Measurements from ENCODE around the gene NR5A2.

The NR5A2 gene

GRCh38 chr1:200048244-200048643, 20.7 kb downstream of the NR5A2 start:
- TF ChIP-seq SIN3A (IDR thresholded peaks at IDR 0.05; ENCODE audit: borderline replicate concordance, insufficient read depth, low read length) (no peak), FOXP2 (optimal IDR thresholded peaks at IDR 0.05; ENCODE audit: borderline replicate concordance, extremely low read depth, extremely low read length, insufficient read depth) (no peak), TAF1 (IDR thresholded peaks at IDR 0.05; ENCODE audit: borderline replicate concordance, insufficient read depth, low read length) (no peak), POLR2AphosphoS5 (IDR thresholded peaks at IDR 0.05; ENCODE audit: low read depth, low read length) (no peak)
- TF ChIP-seq, protein P1, sequence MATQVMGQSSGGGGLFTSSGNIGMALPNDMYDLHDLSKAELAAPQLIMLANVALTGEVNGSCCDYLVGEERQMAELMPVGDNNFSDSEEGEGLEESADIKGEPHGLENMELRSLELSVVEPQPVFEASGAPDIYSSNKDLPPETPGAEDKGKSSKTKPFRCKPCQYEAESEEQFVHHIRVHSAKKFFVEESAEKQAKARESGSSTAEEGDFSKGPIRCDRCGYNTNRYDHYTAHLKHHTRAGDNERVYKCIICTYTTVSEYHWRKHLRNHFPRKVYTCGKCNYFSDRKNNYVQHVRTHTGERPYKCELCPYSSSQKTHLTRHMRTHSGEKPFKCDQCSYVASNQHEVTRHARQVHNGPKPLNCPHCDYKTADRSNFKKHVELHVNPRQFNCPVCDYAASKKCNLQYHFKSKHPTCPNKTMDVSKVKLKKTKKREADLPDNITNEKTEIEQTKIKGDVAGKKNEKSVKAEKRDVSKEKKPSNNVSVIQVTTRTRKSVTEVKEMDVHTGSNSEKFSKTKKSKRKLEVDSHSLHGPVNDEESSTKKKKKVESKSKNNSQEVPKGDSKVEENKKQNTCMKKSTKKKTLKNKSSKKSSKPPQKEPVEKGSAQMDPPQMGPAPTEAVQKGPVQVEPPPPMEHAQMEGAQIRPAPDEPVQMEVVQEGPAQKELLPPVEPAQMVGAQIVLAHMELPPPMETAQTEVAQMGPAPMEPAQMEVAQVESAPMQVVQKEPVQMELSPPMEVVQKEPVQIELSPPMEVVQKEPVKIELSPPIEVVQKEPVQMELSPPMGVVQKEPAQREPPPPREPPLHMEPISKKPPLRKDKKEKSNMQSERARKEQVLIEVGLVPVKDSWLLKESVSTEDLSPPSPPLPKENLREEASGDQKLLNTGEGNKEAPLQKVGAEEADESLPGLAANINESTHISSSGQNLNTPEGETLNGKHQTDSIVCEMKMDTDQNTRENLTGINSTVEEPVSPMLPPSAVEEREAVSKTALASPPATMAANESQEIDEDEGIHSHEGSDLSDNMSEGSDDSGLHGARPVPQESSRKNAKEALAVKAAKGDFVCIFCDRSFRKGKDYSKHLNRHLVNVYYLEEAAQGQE (IDR thresholded peaks at IDR 0.05; ENCODE audit: insufficient read depth in 1 of 2, low read depth in 2 of 2, low read length in 2 of 2), result no peak

GRCh38 chr1:200049810-200050209, 22.3 kb downstream of the NR5A2 start:
- TF ChIP-seq, protein P1 (IDR thresholded peaks at IDR 0.05; ENCODE audit: insufficient read depth in 1 of 2, low read depth in 2 of 2, low read length in 2 of 2), result no peak
- TF ChIP-seq POLR2AphosphoS5 (IDR thresholded peaks at IDR 0.05; ENCODE audit: low read depth, low read length) (no peak), FOXP2 (optimal IDR thresholded peaks at IDR 0.05; ENCODE audit: borderline replicate concordance, extremely low read depth, extremely low read length, insufficient read depth) (no peak), SIN3A (IDR thresholded peaks at IDR 0.05; ENCODE audit: borderline replicate concordance, insufficient read depth, low read length) (no peak), TAF1 (IDR thresholded peaks at IDR 0.05; ENCODE audit: borderline replicate concordance, insufficient read depth, low read length) (no peak)

DNA sequence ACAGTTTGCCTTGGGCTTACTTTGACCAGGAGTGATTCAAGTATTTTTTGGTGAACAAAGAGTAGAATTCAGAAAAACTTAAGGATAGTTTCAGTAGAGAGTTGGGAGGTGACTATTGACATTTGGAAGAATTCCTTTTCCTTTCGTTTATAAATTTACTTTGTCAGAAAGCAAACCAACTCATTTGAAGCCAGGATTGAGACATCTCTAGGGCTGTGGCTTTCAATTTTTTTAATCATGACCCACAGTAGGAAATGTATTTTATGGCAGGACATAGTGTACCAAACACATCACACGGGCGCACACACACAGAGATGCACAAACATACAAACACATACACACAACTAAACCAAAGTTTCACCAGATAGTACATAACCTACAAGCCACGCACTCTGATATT, 24.1 kb downstream of the NR5A2 start:
- TF ChIP-seq TAF1 (IDR thresholded peaks at IDR 0.05; ENCODE audit: borderline replicate concordance, insufficient read depth, low read length) (no peak), SIN3A (IDR thresholded peaks at IDR 0.05; ENCODE audit: borderline replicate concordance, insufficient read depth, low read length) (no peak), FOXP2 (optimal IDR thresholded peaks at IDR 0.05; ENCODE audit: borderline replicate concordance, extremely low read depth, extremely low read length, insufficient read depth) (no peak), POLR2AphosphoS5 (IDR thresholded peaks at IDR 0.05; ENCODE audit: low read depth, low read length) (no peak)
- TF ChIP-seq, protein P1 (IDR thresholded peaks at IDR 0.05; ENCODE audit: insufficient read depth in 1 of 2, low read depth in 2 of 2, low read length in 2 of 2), result no peak

DNA sequence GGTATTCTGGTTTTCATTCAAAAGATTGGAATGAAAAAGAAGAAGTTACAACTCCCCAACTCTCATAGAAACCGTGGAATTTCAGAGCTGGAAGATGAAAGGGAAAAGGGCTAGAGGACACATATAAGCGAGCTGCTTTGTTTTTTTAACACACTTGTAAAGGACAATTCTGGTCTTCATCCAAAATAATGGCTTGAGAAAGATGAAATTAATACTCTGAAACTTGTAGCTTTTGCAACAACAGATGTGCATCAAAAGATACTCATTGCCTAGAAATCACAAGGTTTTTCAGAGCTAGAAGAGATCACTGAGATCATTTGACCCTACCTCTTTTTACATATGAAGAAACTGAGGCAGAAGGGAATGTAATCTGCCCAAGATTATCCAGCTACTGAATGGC, 25.6 kb downstream of the NR5A2 start:
- TF ChIP-seq POLR2AphosphoS5 (IDR thresholded peaks at IDR 0.05; ENCODE audit: low read depth, low read length) (no peak), FOXP2 (optimal IDR thresholded peaks at IDR 0.05; ENCODE audit: borderline replicate concordance, extremely low read depth, extremely low read length, insufficient read depth) (no peak), SIN3A (IDR thresholded peaks at IDR 0.05; ENCODE audit: borderline replicate concordance, insufficient read depth, low read length) (no peak)
- TF ChIP-seq, protein P1 (IDR thresholded peaks at IDR 0.05; ENCODE audit: insufficient read depth in 1 of 2, low read depth in 2 of 2, low read length in 2 of 2), result no peak

GRCh38 chr1:200053646-200054045, 26.1 kb downstream of the NR5A2 start:
- TF ChIP-seq SIN3A (IDR thresholded peaks at IDR 0.05; ENCODE audit: borderline replicate concordance, insufficient read depth, low read length) (no peak), FOXP2 (optimal IDR thresholded peaks at IDR 0.05; ENCODE audit: borderline replicate concordance, extremely low read depth, extremely low read length, insufficient read depth) (no peak), TAF1 (IDR thresholded peaks at IDR 0.05; ENCODE audit: borderline replicate concordance, insufficient read depth, low read length) (no peak), POLR2AphosphoS5 (IDR thresholded peaks at IDR 0.05; ENCODE audit: low read depth, low read length) (no peak)
- TF ChIP-seq, protein P1 (IDR thresholded peaks at IDR 0.05; ENCODE audit: insufficient read depth in 1 of 2, low read depth in 2 of 2, low read length in 2 of 2), result no peak

All from PFSK-1 (cell line).